GM12892 (cell line): ENCODE measurements around the gene TTYH2.

Source experiments
- POLR2A ChIP-seq: IDR thresholded peaks from 2 replicates; pipeline ENCODE4 v1.6.1; 2011; ENCODE audit warnings: low read depth, low read length, control low read depth
- TAF1 ChIP-seq: IDR thresholded peaks from 2 replicates; pipeline ENCODE4 v1.6.1; 2011; ENCODE audit warnings: low read depth, mild to moderate bottlenecking, control low read depth, low read length, borderline replicate concordance

GRCh38 chr17:74297941-74298340 is 84.6 kb downstream of the TTYH2 start:
- no peak for TF ChIP-seq POLR2A
- TF ChIP-seq TAF1, result no peak
